NCI-H2227 treated with DMSO at 0.1 percent for 48 hours (cell line): ENCODE measurements around the gene MED9.
A peak's percentile ranks its signal among the peaks of the same experiment; 100 is the strongest.
"Not testable (repeated sequence)": the region's sequence is repeated elsewhere in the genome, so short reads cannot be mapped to it uniquely, and the experiment has no call there.

Experiments used
- DNase-seq: peaks from one replicate; lab custom pipeline; 2025; lab: John Stamatoyannopoulos, UW

MED9 gene, protein sequence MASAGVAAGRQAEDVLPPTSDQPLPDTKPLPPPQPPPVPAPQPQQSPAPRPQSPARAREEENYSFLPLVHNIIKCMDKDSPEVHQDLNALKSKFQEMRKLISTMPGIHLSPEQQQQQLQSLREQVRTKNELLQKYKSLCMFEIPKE

DNA sequence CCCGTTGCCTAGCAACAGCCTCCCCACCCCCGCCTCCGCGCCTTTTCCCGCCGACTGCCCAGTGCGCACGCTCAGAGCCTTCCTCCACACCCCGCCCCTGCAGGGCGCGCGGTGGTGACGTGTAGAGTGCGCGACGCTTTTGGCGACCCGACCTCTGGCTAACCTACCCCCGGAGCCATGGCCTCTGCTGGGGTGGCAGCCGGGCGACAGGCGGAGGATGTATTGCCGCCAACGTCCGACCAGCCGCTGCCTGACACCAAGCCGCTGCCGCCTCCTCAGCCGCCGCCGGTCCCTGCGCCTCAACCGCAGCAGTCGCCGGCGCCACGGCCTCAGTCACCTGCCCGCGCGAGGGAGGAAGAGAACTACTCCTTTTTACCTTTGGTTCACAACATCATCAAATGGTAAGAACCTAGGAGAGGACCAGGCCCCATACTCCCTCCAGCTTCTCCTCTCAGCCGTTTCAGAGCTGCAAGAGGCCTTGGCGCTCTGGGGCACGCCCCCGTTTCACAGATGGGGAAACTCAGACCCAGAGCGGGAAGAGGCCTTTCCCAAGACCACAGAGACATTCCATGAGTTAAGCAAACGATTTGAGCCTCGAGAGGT lies at the start of gene MED9:
Gene MED9 (plus strand): TSS at position 136 of the 603 bp plus-strand sequence. CDS start 42 bp downstream, at position 178.
- DNase-seq, result peak; percentile 81

DNA sequence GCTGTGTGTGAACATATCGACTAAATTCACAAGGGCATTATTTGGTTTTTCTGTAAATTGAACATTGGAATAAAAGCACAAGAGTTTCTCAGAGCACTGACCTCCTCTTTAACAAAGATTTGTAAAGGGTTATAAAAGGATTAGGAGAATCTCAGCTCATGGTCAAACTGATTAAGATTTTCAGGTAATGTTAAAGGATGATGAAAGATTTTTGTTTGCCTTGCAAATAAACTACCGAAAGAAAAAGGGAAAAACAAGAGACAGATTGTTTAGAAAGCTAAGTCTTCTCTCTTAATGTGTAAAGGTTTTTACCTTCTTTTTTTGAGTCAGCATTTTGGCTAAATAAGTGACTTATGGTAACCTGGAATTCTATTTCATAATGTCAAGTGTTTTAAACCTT lies 47.6 kb upstream of the MED9 start:
- DNase-seq, result no peak

DNA sequence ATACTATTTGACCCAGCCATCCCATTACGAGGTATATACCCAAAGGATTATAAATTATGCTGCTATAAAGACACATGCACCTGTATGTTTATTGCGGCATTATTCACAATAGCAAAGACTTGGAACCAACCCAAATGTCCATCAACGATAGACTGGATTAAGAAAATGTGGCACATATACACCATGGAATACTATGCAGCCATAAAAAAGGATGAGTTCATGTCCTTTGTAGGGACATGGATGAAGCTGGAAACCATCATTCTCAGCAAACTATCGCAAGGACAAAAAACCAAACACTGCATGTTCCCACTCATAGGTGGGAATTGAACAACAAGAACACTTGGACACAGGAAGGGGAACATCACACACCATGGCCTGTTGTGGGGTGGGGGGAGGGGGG lies 45.9 kb upstream of the MED9 start:
- not testable (repeated sequence) for DNase-seq

DNA sequence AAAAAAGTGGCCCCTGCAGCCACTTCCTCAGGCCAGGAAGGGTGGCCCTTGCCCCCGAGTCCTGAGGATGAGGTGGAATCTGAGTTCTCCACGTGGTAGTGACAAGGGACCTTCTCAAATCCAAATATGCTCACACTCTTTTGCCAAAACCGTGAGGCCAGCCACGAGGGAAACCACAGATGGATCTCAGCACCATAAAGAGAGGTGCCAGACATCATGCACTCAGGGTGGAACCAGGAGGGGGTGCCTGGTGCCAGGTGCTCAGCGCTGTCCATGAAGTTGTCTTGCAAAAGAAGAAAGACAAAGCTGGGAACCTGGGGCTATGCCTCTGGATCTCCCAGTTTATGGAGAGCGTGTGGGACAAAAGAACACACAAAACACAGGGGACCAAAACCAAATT lies 45.2 kb upstream of the MED9 start:
- no peak for DNase-seq

DNA sequence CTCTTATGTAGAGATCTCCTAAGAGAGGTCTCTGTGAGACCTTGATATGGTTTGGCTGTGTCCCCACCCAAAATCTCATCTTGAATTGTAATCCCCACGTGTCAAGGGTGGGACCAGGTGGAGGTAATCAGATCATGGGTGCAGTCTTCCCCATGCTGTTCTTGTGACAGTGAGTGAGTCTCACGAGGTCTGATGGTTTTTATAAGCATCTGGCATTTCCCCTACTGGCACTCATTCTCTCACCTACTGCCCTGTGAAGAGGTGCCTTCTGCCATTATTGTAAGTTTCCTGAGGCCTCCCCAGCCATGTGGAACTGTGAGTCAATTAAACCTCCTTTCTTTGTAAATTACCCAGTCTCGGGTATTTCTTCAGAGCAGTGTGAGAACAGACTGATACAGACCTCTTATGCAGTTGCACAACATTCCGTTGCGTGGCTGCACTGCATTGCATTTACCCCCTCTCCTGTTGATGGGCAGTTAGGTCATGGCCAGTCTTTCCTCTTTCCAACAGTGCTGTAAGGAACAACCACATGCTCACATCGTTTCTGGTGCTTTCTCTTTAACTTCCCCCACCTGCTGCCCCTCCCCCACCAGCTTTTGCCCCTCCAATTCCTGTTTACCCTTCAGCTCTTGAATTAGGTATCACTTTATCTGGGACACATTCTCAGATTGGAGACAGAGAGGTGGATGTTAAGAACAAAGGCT lies 43.6 kb upstream of the MED9 start:
- DNase-seq, result no peak

DNA sequence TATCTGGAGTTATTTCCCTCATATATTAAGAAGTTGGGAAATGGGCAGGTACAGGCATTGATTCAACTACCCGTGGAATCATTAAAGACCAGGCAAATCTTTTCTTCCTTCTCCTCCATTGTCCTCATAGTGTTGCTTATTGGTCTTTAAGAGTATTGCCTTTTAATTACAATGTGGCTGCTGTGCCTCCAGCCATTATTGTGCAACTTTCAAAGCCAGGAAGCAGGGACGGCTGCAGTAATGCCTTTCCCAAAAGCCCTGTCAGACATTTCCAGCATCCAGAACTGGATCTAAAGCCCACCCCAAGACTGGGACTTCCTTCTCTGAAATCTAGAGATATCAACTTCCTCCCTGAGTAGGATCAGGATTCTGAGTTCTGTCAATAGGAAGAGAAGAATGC lies 42.3 kb upstream of the MED9 start:
- no peak for DNase-seq

DNA sequence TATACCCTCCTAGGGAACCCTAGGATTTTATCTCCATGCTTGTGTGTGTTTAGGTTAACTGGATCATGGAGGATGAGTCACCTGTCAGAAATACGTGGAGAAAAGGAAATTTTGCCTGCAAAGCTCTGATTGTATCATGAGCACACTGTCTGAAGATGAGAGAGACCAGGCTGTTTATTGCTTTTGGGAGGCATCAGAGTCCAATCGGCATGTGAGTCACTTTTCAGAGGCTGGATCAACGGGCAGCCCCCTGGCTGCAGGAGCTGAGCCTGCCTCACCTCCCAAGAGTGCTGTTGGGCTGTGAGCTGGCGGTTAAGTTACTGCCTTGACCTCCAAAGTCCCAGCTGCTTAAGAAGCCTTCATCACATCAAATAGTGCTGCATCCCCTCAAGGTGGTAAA lies 41.5 kb upstream of the MED9 start:
- DNase-seq, result no peak

DNA sequence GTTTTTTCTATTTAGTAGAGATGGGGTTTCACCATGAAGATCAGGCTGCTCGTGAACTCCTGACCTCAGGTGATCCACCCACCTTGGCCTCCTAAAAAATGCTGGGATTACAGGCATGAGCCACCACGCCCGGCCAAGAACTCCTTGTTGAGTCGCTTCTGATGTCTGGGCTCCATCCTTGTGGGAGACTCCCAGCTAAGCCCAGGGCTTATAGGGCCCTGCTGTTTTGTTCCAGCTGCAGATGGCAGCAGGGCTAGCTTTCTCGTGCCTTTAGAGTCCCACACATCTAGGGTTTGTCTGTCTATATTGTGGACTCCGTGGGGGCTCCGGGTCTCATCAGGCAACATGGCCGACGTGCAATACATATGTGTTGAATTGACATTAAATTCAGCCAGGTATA lies 39.3 kb upstream of the MED9 start:
- DNase-seq, result no peak

DNA sequence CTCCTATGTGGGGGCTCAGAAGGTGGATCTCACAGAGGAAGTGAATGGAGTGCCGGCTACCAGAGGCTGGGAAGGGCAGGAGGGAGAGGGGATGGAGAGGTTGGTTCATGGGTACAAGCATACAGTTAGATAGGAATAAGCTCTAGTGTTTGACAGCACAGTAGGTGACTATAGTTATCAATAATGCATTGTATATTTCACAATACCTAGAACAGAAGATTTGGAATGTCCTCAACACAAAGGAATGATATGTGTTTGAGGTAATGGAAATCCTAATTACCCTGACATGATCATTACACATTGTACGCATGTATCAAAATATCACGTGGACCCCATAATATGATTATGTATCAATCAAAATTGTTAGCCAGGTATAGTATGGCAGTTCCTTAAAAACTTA lies 38.9 kb upstream of the MED9 start:
- DNase-seq, result no peak

DNA sequence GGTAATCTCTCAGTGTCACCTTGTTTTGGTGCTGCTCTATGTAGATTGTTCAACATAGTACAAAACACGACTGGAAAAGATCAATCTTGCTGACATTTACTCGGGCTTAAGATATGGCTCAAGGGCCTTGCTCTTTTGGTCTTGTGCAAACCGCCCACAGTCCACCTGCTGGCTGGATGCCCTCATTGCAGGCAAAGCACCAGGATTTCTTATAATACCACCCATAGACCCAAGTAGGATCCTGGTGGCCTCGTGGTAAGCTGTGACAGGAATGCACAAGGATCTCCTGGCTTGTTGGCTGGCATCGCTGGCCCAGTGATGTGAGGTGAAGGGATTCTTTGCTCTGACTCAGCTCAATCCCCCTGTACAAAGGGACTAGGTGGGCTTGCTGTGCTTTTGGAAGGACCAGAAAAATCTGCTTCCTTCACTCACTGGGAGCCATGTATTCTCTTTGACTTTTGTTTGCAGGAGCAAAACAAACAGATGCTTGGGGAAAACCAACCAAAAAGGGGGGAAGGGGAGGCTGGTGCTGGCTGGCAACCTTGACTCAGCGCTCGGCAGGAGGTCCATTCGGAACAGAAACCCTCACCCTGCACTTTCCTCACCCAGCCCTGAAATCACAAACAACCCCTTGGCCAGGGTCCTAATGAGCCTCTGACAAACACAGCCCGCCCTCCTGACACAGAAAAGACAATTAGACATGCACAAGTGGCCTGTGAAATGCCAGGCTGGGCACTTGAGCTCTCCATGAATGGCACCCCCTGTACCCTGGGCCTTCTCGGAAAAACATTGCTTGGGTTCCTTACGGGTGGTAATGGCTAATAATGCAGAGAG lies 36.6 kb upstream of the MED9 start:
- no peak for DNase-seq

DNA sequence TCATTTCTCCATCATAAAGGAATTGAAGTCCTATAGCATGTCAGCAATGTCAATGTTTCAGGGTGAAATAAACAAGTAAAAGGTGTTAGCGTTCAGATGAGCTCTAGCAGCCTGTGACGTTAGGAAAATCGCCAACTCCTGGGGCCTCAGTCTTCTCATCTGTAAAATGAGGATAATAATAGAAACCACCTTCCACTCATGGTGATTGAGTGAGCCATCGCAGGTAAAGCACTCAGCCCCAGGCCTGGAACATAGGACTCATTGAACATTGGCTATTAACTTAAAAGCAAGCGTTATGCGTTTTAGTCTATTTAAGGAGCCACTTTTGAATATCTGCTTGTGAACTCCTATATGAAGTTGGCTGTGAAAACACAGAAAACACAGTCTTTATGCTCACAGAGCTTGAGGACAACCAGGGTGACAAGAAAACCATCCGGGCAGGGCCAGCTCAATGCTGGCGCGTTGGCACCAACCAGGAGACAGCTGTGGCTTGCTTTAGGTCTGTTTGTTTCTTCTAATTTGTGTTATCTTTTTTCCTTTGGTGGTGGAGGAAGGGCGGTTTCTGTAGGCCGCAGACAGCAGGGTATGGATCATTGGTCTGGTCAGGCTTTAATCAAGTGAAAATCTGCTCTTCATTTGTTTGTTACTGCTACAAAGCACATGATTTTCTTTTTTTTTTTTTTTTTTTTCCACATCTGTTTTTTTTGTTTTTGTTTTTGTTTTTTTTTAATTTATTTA lies 35.7 kb upstream of the MED9 start:
- no peak for DNase-seq

DNA sequence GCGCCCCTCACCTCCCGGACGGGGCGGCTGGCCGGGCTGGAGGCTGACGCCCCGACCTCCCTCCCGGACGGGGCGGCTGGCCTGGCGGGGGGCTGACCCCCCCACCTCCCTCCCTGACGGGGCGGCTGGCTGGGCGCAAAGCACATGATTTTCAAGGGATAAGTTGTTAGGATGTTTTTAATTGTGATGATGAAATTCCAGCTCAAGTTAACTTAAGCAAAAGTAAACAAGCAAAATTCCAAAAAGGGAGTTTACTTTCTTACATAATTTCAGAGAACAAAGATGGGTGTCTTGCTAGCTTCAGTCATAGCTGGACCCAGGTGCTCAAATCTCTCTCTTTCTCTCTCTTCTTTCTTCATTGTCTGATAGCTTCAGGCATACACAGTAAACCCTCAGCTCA lies 33.6 kb upstream of the MED9 start:
- no peak for DNase-seq

DNA sequence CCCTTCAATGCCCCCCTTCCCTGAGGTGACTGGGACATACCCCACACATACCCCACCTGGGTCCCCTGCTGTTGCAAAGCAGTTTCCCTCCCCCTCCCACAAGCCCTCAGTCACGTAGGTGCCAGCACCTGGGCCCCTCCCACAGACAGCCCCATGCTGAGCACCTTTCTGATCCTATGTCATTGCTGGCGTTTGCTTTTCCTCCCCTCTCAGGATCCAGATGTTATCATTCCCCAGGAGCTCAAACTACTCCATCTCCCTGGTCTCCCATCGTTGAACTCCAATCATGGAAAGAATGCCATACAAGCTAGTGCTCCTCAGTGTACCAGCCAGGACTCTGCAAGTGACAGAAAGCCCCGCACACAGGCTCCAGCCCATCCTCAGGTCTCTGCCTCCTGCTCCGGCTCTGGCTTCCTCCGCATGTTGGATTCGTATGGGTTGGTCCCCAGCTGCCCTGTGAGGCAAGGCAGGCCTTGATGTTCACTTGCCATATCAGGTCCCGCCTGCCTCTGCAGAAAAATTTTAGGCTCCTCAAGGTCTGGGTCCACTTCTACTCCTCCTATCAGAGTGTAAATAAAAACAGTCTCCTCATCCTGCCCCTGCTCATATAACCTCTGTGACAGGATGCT lies 31.4 kb upstream of the MED9 start:
- DNase-seq, result no peak

DNA sequence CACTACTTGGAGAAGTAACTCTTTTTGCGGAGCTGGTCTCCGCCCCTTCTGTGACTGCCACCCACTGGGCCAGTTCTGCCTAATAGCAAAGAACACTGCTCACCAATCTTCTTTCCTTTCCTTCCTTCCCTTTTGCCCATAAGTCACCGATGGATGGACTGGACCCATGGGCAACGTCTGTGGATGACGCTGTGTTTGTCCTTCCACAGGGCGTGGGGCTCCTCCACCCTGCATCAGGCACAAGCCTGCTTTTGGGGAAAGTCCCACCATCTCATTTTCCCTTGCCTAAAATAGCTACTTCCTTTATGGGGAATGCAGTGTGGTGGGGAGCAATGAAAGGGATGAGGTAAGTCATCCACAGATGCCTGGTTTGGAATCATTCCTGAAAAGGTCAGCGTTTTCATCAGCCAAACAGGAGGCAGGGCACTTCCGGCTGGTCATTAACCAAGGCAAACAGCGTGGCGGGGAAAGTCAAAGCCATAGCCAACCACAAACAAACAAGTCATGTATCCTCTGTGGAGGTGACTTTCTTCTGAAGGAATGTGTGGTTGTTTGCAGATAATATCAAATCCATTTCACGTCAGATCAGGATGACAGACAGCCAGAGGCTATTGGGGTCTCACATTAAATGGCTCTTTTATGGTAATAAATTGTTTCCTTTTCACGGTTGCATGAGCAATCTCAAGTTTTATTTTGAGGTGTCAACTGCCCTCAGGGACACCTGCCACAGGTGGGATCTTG lies 30.7 kb upstream of the MED9 start:
- DNase-seq, result no peak

DNA sequence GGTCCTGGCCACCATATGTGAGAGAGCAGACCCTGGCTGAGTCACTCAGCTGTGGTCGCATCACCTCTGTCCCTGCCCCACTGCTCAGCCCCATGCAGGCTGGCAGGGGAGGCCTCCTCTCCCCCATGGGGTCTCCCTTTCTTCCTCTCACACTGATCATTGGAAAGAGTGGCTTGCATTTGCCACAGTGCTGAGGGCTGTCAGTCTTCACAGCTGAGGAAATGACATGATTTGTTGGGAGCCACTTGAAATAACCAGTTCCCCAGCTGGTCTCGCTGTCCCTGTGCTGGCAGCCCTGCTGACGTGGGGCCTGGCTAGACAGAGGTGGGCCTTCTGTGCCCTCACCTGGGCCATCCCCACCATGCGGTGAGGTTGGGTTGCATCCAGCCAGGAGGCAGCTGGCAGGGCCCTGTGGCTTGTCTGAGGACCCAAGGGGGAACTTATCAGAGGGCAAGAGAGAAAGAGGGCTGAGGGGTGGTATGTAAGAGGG lies 30.1 kb upstream of the MED9 start:
- no peak for DNase-seq

DNA sequence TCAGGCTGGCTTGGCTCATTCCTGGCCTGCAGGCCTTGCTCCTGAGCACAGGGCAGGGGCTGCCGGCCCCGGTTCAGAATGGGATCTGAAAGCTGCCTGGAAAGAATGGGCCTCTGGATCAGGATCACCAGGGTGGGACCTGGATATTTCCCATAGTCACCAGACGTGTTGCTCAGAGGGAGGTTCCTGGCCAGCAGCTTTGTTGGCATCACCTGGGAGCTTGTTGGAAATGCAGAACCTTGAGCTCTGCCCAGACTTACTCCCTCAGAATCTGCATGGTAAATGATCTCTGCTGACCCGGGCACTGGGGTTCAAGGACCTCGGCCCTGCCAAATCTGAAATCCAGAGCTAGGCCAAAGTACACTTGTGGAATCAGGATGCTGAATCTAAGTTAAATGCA lies 29.5 kb upstream of the MED9 start:
- DNase-seq, result no peak

DNA sequence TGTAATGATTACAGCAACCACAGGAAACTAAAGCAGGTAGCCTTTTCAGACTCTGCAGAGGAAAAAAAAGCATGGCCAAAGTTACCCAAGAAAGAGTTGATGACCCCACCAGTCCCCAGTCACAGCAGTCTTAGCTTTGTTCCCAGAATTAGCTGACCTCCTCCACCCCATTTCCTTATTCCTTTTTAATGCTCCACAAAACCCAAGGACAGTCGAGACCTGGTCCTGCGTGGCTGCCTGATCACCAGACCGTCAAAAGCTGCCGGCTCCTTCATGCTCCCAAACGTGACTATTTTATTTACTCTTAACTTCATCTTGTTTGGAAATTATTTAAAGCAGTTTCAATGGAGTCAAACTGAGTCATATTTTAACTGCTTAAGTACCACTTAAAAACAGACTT lies 28.7 kb upstream of the MED9 start:
- no peak for DNase-seq

DNA sequence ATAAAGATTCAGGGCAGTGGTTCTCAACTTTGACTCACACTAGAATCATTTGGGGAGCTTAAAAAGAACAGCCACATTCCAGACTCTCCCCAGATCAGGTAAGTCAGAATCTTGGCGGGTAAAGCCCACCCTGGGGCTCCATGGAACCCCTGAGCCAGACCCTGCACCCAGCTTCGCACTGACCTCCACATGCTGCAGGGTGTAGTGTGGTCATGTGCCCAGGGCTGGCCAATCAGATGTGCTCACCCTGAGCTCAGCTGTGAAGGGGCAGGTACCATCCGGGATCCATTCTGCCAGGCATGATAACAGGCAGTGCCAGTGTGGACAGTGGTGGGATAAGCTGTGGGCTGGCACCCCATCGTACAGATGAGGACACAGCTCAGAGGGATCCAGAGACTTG lies 28.1 kb upstream of the MED9 start:
- DNase-seq, result no peak

DNA sequence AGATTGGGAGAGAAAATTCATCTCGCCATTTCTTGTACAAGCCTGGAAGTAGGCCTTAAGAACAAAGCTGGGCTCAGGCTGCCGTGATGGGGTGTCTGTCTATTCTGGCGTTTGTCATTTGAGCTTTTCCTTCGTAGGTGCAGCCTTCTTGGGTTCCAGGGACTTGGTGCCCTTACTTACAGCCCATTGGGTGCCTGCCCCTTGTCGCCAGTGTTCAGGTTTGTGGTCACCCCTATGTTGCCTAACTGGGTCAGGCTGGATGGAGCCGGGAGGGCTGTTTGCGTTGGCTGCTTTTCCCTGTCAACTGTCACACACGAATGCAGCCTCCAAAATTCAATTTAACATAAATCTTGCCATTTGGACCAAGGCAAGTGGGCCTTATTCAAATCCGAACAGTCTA lies 23.7 kb upstream of the MED9 start:
- no peak for DNase-seq

DNA sequence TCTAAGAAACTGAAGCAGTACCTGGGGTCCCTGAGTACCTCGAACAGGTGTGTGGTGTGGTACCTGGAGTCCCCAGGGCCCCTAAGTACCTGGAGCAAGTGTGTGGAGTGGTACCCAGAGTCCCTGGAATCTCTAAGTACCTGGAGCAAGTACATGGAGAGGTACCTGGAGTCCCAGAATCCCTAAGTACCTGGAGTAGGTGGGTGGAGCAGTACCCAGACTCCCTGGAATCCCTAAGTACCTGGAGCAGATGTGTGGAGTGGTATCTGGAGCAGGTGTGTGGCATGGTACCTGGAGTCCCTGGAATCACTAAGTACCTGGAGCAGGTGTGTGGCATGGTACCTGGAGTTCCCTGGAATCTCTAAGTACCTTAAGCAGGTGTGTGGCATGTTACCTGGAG lies 22.5 kb upstream of the MED9 start:
- DNase-seq, result no peak

DNA sequence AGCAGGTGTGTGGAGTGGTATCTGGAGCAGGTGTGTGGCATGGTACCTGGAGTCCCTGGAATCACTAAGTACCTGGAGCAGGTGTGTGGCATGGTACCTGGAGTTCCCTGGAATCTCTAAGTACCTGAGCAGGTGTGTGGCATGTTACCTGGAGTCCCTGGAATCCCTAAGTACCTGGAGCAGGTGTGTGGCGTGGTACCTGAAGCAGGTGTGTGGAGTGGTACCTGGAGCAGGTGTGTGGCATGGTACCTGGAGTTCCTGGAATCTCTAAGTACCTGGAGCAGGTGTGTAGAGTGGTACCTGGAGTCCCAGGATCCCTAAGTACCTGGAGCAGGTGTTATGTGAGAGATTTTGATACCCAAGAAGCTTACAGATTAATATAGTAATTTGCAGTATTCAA lies 22.1 kb upstream of the MED9 start:
- DNase-seq, result not testable (repeated sequence)
